OCI-LY1 (cell line): ENCODE data around the gene IGF2BP1.
"Not testable (repeated sequence)": the region's sequence is repeated elsewhere in the genome, so short reads cannot be mapped to it uniquely, and the experiment has no call there.

Experiments
- H2AFZ ChIP-seq: fragments of 200-600 bp; sonication (generic), shearing (Covaris generic); 2 replicates; pipeline ENCODE4 v1.6.0; 2014; ENCODE audit warnings: antibody characterized with exemption, mild to moderate bottlenecking, low read length
- H3F3A ChIP-seq: fragments of 200-600 bp; sonication (generic), shearing (Covaris generic); 2 replicates; pipeline ENCODE4 v1.6.0; 2014; ENCODE audit warnings: mild to moderate bottlenecking, antibody characterized with exemption, low read length, moderate library complexity; ENCODE audit not compliant: insufficient read depth
- H3K27ac ChIP-seq: fragments of 200-600 bp; sonication (generic); 2 replicates; pipeline ENCODE4 v1.5.1; 2014; ENCODE audit warnings: low read length, mixed run types, mild to moderate bottlenecking, low read depth; ENCODE audit not compliant: poor library complexity, severe bottlenecking
- H3K27me3 ChIP-seq: fragments of 200-600 bp; sonication (generic); 2 replicates; pipeline ENCODE4 v1.6.0; 2014; ENCODE audit warnings: antibody characterized with exemption, mild to moderate bottlenecking, low read length, moderate library complexity; ENCODE audit not compliant: insufficient read depth
- H3K36me3 ChIP-seq: fragments of 200-600 bp; sonication (generic); 2 replicates; pipeline ENCODE4 v1.6.1; 2014; ENCODE audit warnings: mild to moderate bottlenecking, antibody characterized with exemption, low read length, moderate library complexity, mixed read lengths; ENCODE audit not compliant: insufficient read depth
- H3K4me1 ChIP-seq: fragments of 200-600 bp; sonication (generic); 2 replicates; pipeline ENCODE4 v1.5.1; 2014; ENCODE audit warnings: mild to moderate bottlenecking, low read length, moderate library complexity; ENCODE audit not compliant: insufficient read depth, severe bottlenecking
- H3K4me2 ChIP-seq: fragments of 200-600 bp; sonication (generic), shearing (Covaris generic); 2 replicates; pipeline ENCODE4 v1.6.1; 2014; ENCODE audit warnings: low read length
- H3K4me3 ChIP-seq: fragments of 200-600 bp; sonication (generic); 2 replicates; pipeline ENCODE4 v1.5.1; 2014; ENCODE audit warnings: low read length, low read depth, mild to moderate bottlenecking, mixed read lengths; ENCODE audit not compliant: poor library complexity, severe bottlenecking
- H3K79me2 ChIP-seq: fragments of 200-600 bp; shearing (Covaris generic); 2 replicates; pipeline ENCODE4 v1.6.1; 2016; ENCODE audit warnings: mixed run types, low read length, mixed read lengths; ENCODE audit not compliant: insufficient read depth
- H3K9ac ChIP-seq: fragments of 200-600 bp; sonication (generic), shearing (Covaris generic); 2 replicates; pipeline ENCODE4 v1.6.1; 2014; ENCODE audit warnings: mild to moderate bottlenecking, low read length, mixed read lengths
- H3K9me2 ChIP-seq: fragments of 200-600 bp; sonication (generic), shearing (Covaris generic); 2 replicates; pipeline ENCODE4 v1.6.1; 2014; ENCODE audit warnings: low read depth, mild to moderate bottlenecking, low read length, mixed read lengths
- H3K9me3 ChIP-seq: fragments of 200-600 bp; shearing (Covaris generic); 2 replicates; pipeline ENCODE4 v1.6.1; 2014; ENCODE audit warnings: low read length, mixed read lengths
- H4K20me1 ChIP-seq: fragments of 200-600 bp; sonication (generic), shearing (Covaris generic); 2 replicates; pipeline ENCODE4 v1.6.0; 2016; ENCODE audit warnings: mild to moderate bottlenecking, low read length; ENCODE audit not compliant: insufficient read depth
- EZH2 ChIP-seq: fragments of 200-600 bp; sonication (generic), shearing (Covaris generic); IDR thresholded peaks from 2 replicates; pipeline ENCODE4 v1.8.0; 2017; ENCODE audit warnings: borderline replicate concordance, mixed run types, mild to moderate bottlenecking, antibody characterized with exemption, low read length, moderate library complexity, mixed read lengths
- TF ChIP-seq, protein P1 (sequence below): fragments of 200-600 bp; sonication (generic), shearing (Covaris generic); IDR thresholded peaks from 2 replicates; pipeline ENCODE4 v1.5.1; 2017; ENCODE audit warnings: mild to moderate bottlenecking, antibody characterized with exemption, low read length, moderate library complexity, mixed read lengths

The IGF2BP1 gene

DNA sequence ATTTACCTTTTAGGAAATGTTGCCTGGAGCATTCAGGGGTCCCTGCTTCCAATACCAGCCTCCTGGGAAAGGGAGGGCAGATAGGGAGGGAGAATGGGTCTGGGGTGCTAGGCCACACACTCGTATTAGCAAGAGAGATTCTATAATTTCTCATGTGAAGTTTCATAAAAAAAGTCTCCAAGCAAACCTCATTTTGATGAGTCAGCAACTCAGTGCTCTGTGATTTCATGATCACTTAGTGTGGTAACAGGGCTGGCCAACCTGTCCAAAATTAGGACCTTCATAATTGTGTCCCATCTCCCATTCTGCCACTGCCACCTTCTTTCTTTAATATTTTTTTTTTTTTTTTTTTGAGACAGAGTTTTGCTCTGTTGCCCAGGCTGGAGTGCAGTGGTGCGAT is 41.4 kb downstream of the IGF2BP1 start:
- no peak overlapping the region for H3K9ac ChIP-seq
- no peak overlapping the region for H3K4me3 ChIP-seq
- H3K4me1 ChIP-seq = peaks cover 4% of the 10 kb centered on the region
- no peaks in the 10 kb centered on the region for H3K27me3 ChIP-seq
- no peak overlapping the region for H2AFZ ChIP-seq
- H3K4me2 ChIP-seq = no peak overlapping the region
- H3K79me2 ChIP-seq = no peaks in the 10 kb centered on the region
- H3F3A ChIP-seq = no peaks in the 10 kb centered on the region
- H3K9me3 ChIP-seq = no peaks in the 10 kb centered on the region
- peaks cover 68% of the 10 kb centered on the region for H3K36me3 ChIP-seq
- no peaks in the 10 kb centered on the region for H3K9me2 ChIP-seq
- no peak for TF ChIP-seq EZH2
- TF ChIP-seq, protein P1, sequence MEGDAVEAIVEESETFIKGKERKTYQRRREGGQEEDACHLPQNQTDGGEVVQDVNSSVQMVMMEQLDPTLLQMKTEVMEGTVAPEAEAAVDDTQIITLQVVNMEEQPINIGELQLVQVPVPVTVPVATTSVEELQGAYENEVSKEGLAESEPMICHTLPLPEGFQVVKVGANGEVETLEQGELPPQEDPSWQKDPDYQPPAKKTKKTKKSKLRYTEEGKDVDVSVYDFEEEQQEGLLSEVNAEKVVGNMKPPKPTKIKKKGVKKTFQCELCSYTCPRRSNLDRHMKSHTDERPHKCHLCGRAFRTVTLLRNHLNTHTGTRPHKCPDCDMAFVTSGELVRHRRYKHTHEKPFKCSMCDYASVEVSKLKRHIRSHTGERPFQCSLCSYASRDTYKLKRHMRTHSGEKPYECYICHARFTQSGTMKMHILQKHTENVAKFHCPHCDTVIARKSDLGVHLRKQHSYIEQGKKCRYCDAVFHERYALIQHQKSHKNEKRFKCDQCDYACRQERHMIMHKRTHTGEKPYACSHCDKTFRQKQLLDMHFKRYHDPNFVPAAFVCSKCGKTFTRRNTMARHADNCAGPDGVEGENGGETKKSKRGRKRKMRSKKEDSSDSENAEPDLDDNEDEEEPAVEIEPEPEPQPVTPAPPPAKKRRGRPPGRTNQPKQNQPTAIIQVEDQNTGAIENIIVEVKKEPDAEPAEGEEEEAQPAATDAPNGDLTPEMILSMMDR = no peak
- H4K20me1 ChIP-seq = no peaks in the 10 kb centered on the region
- H3K27ac ChIP-seq = no peak overlapping the region

DNA sequence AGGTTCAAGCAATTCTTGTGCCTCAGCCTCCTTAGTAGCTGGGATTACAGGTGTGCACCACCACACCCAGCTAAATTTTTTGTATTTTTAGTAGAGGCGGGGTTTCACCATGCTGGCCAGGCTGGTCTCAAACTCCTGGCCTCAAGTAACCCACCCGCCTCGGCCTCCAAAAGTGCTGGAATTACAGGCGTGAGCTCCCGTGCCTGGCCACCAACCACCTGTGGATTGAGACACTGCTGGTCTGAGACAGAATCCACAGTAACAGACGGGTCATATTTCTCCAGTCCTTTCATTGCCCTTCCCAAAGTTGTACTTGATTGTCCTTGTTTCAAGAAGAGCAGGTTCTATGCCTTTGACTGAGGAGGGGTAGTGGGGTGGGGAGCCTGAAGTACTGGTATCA is 42.3 kb downstream of the IGF2BP1 start:
- H3K9ac ChIP-seq, H3K27ac ChIP-seq, H3K4me3 ChIP-seq, H2AFZ ChIP-seq, H3K9me3 ChIP-seq, H3K9me2 ChIP-seq, H3K4me2 ChIP-seq, H3K79me2 ChIP-seq, H3K27me3 ChIP-seq, H3K4me1 ChIP-seq, H3F3A ChIP-seq, H4K20me1 ChIP-seq: not testable (repeated sequence)
- H3K36me3 ChIP-seq = peaks cover 78% of the 10 kb centered on the region

DNA sequence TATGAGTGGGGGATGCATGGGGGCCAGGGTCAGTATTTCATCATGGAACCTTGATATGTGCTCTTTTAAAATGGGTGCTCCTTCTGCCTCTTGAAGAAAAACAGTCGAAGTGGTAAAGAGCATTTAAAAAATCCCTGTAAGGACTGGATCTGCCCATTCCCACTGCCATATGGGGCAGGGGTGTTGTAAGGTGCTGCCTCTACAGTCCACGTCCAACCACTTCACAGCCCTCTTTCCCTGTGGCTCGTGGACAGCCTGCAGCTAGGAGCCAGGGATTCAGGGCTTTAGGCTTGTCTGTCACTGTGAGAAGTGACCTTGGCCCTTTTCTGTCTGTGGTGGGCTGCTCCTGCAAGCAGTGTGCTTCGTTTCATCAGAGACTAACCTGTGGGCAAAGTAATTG is 44.3 kb downstream of the IGF2BP1 start:
- H3K4me2 ChIP-seq = no peak overlapping the region
- no peaks in the 10 kb centered on the region for H3F3A ChIP-seq
- H2AFZ ChIP-seq = no peak overlapping the region
- H3K4me3 ChIP-seq = no peak overlapping the region
- no peaks in the 10 kb centered on the region for H3K27me3 ChIP-seq
- H3K79me2 ChIP-seq = no peaks in the 10 kb centered on the region
- no peak overlapping the region for H3K9ac ChIP-seq
- H3K27ac ChIP-seq = no peak overlapping the region
- H3K36me3 ChIP-seq = peaks cover 86% of the 10 kb centered on the region
- TF ChIP-seq, protein P1 = no peak
- no peak for TF ChIP-seq EZH2
- H3K9me2 ChIP-seq = no peaks in the 10 kb centered on the region
- H3K9me3 ChIP-seq = no peaks in the 10 kb centered on the region
- H3K4me1 ChIP-seq = no peaks in the 10 kb centered on the region
- no peaks in the 10 kb centered on the region for H4K20me1 ChIP-seq

DNA sequence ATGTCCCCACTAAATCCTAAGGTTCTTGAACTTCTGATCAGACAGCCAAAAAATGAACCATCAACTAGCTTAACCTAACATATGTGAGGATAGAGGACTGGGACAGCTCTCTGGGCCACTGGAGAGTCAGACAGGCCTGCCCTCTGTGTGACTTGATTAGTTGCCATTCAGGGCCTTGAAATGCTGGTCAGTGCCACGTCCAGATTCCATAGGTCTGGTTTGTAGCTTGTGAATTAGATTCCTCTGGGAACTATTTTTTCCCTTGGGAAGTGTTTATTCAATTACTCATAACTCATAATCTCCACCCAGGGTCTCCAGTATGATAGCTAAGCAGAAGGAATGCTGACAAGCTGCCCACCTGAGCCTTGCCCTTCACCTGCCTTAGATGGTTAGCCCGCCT is 48.2 kb downstream of the IGF2BP1 start:
- H3K4me1 ChIP-seq = no peaks in the 10 kb centered on the region
- H3K27ac ChIP-seq = no peak overlapping the region
- H3K4me2 ChIP-seq = no peak overlapping the region
- H3K79me2 ChIP-seq = no peaks in the 10 kb centered on the region
- H3K9me2 ChIP-seq = no peaks in the 10 kb centered on the region
- H2AFZ ChIP-seq = no peak overlapping the region
- peaks cover 92% of the 10 kb centered on the region for H3K36me3 ChIP-seq
- H3K9ac ChIP-seq = no peak overlapping the region
- H3K9me3 ChIP-seq = no peaks in the 10 kb centered on the region
- no peak overlapping the region for H3K4me3 ChIP-seq
- no peaks in the 10 kb centered on the region for H3F3A ChIP-seq
- TF ChIP-seq EZH2 = no peak
- TF ChIP-seq, protein P1 = no peak
- no peaks in the 10 kb centered on the region for H3K27me3 ChIP-seq
- H4K20me1 ChIP-seq = no peaks in the 10 kb centered on the region
